SK-N-SH treated with all-trans-retinoic acid at 6 μM for 48 hours (cell line): ENCODE data around the gene ZFP14.

Experiments used
- ATAC-seq: fragments of 200-7000 bp; cut with Tn5 transposase; 3 replicates; pipeline ENCODE4 v1.9.1; 2020; ENCODE audit warnings: mild to moderate bottlenecking, moderate library complexity
- ARNTL ChIP-seq: fragments of 450-650 bp; formaldehyde crosslinking; IDR thresholded peaks from 2 replicates; pipeline ENCODE4 v1.5.0; 2020; ENCODE audit warnings: low read depth, mild to moderate bottlenecking, moderate library complexity, borderline replicate concordance
- BACH2 ChIP-seq: fragments of 250-450 bp; sonication (Bioruptor Pico); IDR thresholded peaks from 2 replicates; pipeline ENCODE4 v1.9.0; 2021; ENCODE audit warnings: mild to moderate bottlenecking, borderline replicate concordance
- CREB5 ChIP-seq: fragments of 250-450 bp; sonication (Bioruptor Pico); IDR thresholded peaks from 2 replicates; pipeline ENCODE4 v1.5.1; 2020; ENCODE audit warnings: low read depth, mild to moderate bottlenecking, moderate library complexity
- CSDC2 ChIP-seq: fragments of 250-450 bp; sonication (Bioruptor Pico); IDR thresholded peaks from 2 replicates; pipeline ENCODE4 v1.5.0; 2020; ENCODE audit warnings: mild to moderate bottlenecking, moderate library complexity
- ESRRG ChIP-seq: fragments of 250-450 bp; sonication (Bioruptor Pico); IDR thresholded peaks from 2 replicates; pipeline ENCODE4 v1.6.1; 2021; ENCODE audit warnings: mild to moderate bottlenecking
- GLIS3 ChIP-seq: fragments of 250-450 bp; sonication (Bioruptor Pico); IDR thresholded peaks from 2 replicates; pipeline ENCODE4 v1.5.0; 2020; ENCODE audit warnings: mild to moderate bottlenecking, moderate library complexity
- ISL1 ChIP-seq: fragments of 250-450 bp; sonication (Bioruptor Pico); IDR thresholded peaks from 2 replicates; pipeline ENCODE4 v2.1.2; 2022; ENCODE audit warnings: mild to moderate bottlenecking, moderate library complexity
- OSR1 ChIP-seq: fragments of 250-450 bp; sonication (Bioruptor Pico); IDR thresholded peaks from 2 replicates; pipeline ENCODE4 v1.8.0; 2022; ENCODE audit warnings: moderate library complexity, mild to moderate bottlenecking, inconsistent platforms
- PPARA ChIP-seq: fragments of 250-450 bp; sonication (Bioruptor Pico); IDR thresholded peaks from 2 replicates; pipeline ENCODE4 v1.5.0; 2020; ENCODE audit warnings: mild to moderate bottlenecking, borderline replicate concordance
- RARB ChIP-seq: fragments of 250-450 bp; sonication (Bioruptor Pico); IDR thresholded peaks from 2 replicates; pipeline ENCODE4 v1.8.0; 2021; ENCODE audit warnings: mild to moderate bottlenecking, moderate library complexity
- SNAI2 ChIP-seq: fragments of 250-450 bp; sonication (Bioruptor Pico); IDR thresholded peaks from 2 replicates; pipeline ENCODE4 v1.5.0; 2020; ENCODE audit warnings: mild to moderate bottlenecking, moderate library complexity
- TCF4 ChIP-seq: fragments of 250-450 bp; sonication (Bioruptor Pico); IDR thresholded peaks from 2 replicates; pipeline ENCODE4 v1.8.0; 2021; ENCODE audit warnings: mild to moderate bottlenecking, moderate library complexity, borderline replicate concordance
- TOX ChIP-seq: fragments of 250-450 bp; sonication (Bioruptor Pico); IDR thresholded peaks from 2 replicates; pipeline ENCODE4 v1.8.0; 2021; ENCODE audit warnings: mild to moderate bottlenecking, moderate library complexity, borderline replicate concordance
- TSHZ2 ChIP-seq: fragments of 250-450 bp; sonication (Bioruptor Pico); IDR thresholded peaks from 2 replicates; pipeline ENCODE4 v1.5.0; 2020; ENCODE audit warnings: mild to moderate bottlenecking, moderate library complexity
- ZC3H10 ChIP-seq: fragments of 250-450 bp; sonication (Bioruptor Pico); IDR thresholded peaks from 2 replicates; pipeline ENCODE4 v1.5.1; 2021; ENCODE audit warnings: mild to moderate bottlenecking, moderate library complexity
- ZFP30 ChIP-seq: fragments of 450-650 bp; formaldehyde crosslinking; IDR thresholded peaks from 2 replicates; pipeline ENCODE4 v1.5.0; 2022; ENCODE audit warnings: mild to moderate bottlenecking, moderate library complexity
- ZNF70 ChIP-seq: fragments of 450-650 bp; formaldehyde crosslinking; IDR thresholded peaks from 2 replicates; pipeline ENCODE4 v1.5.0; 2020; ENCODE audit warnings: mild to moderate bottlenecking, moderate library complexity
- ZNF8 ChIP-seq: fragments of 450-650 bp; formaldehyde crosslinking; IDR thresholded peaks from 2 replicates; pipeline ENCODE4 v1.5.0; 2020; ENCODE audit warnings: mild to moderate bottlenecking, moderate library complexity
- TF ChIP-seq, protein P1 (sequence below): fragments of 250-450 bp; sonication (Bioruptor Pico); IDR thresholded peaks from 2 replicates; pipeline ENCODE4 v1.8.0; 2020; ENCODE audit warnings: mild to moderate bottlenecking, moderate library complexity, borderline replicate concordance

ZFP14 gene

GRCh38 chr19:36404498-36404897, 25.5 kb upstream of the ZFP14 start:
- ATAC-seq: no peak
- TF ChIP-seq OSR1 (CRISPR knock-in tag) (no peak), ISL1 (CRISPR knock-in tag) (no peak), ESRRG (CRISPR knock-in tag) (no peak), ZNF8 (CRISPR knock-in tag) (no peak), TSHZ2 (CRISPR knock-in tag) (no peak)

DNA sequence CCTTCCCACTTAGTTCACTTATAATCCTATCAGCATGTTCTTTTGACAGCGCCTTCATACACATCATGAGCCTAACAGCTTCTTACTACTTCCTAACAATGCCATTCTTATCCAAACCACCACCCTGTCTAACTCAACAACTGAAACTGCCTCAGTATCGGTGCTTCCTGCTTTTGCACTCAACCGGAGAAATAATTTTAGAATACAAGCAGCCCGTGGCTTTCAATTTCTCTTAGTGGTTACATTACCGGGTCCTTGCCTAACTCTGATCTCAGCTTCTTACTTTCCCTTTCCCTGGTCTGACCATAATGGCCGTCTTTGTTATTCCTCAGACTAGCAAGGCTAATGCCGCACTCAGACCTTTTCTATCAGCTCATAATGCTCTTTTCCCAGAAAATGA, 22.5 kb upstream of the ZFP14 start:
- no peak for ATAC-seq
- no peak for TF ChIP-seq TCF4 (CRISPR knock-in tag)
- no peak for TF ChIP-seq ZFP30 (CRISPR knock-in tag)
- TF ChIP-seq CREB5 (CRISPR knock-in tag): no peak
- no peak for TF ChIP-seq ZC3H10 (CRISPR knock-in tag)
- TF ChIP-seq SNAI2 (CRISPR knock-in tag): no peak
- no peak for TF ChIP-seq ZNF70 (CRISPR knock-in tag)
- TF ChIP-seq TOX (CRISPR knock-in tag): no peak
- no peak for TF ChIP-seq CSDC2 (CRISPR knock-in tag)
- no peak for TF ChIP-seq PPARA
- no peak for TF ChIP-seq RARB (CRISPR knock-in tag)
- no peak for TF ChIP-seq ARNTL (CRISPR knock-in tag)
- TF ChIP-seq TSHZ2 (CRISPR knock-in tag): no peak
- no peak for TF ChIP-seq GLIS3 (CRISPR knock-in tag)
- no peak for TF ChIP-seq BACH2 (CRISPR knock-in tag)

- ATAC-seq: no peak
- TF ChIP-seq ZNF70 (CRISPR knock-in tag): no peak
- no peak for TF ChIP-seq TCF4 (CRISPR knock-in tag)
- no peak for TF ChIP-seq TOX (CRISPR knock-in tag)
- no peak for TF ChIP-seq ISL1 (CRISPR knock-in tag)
- no peak for TF ChIP-seq BACH2 (CRISPR knock-in tag)
- no peak for TF ChIP-seq CREB5 (CRISPR knock-in tag)
- TF ChIP-seq, all 23 proteins: peak for 0
Measured at GRCh38 chr19:36398571-36398970, 19.6 kb upstream of the ZFP14 start.

- TF ChIP-seq ZFP30 (CRISPR knock-in tag): no peak
- no peak for TF ChIP-seq BACH2 (CRISPR knock-in tag)
- TF ChIP-seq, protein P1, sequence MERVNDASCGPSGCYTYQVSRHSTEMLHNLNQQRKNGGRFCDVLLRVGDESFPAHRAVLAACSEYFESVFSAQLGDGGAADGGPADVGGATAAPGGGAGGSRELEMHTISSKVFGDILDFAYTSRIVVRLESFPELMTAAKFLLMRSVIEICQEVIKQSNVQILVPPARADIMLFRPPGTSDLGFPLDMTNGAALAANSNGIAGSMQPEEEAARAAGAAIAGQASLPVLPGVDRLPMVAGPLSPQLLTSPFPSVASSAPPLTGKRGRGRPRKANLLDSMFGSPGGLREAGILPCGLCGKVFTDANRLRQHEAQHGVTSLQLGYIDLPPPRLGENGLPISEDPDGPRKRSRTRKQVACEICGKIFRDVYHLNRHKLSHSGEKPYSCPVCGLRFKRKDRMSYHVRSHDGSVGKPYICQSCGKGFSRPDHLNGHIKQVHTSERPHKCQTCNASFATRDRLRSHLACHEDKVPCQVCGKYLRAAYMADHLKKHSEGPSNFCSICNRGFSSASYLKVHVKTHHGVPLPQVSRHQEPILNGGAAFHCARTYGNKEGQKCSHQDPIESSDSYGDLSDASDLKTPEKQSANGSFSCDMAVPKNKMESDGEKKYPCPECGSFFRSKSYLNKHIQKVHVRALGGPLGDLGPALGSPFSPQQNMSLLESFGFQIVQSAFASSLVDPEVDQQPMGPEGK (CRISPR knock-in tag): no peak
- TF ChIP-seq, all 23 proteins: peak for 0
- no peak for ATAC-seq
Measured at GRCh38 chr19:36392916-36393673, 14.1 kb upstream of the ZFP14 start.
